Uterus (tissue), 2 donors: Measurements from ENCODE around the gene SV2A.

Experiments used
- POLR2A ChIP-seq, 2 donors: fragments of 450-650 bp; IDR thresholded peaks; one replicate each; pipeline ENCODE4 v1.6.1; 2016; ENCODE audit warnings: antibody characterized with exemption in 2 of 2, mild to moderate bottlenecking in 1 of 2, moderate library complexity in 1 of 2
- TF ChIP-seq, protein P1 (sequence below), 4 experiments: fragments of 200-600 bp in 2 of 4; fragments of 450-650 bp in 2 of 4; sonication (generic) in 2 of 4; IDR thresholded peaks; one replicate each; pipeline ENCODE4 v1.5.1; 2016 to 2019; ENCODE audit warnings: antibody characterized with exemption in 4 of 4, mild to moderate bottlenecking in 2 of 4, moderate library complexity in 1 of 4

DNA sequence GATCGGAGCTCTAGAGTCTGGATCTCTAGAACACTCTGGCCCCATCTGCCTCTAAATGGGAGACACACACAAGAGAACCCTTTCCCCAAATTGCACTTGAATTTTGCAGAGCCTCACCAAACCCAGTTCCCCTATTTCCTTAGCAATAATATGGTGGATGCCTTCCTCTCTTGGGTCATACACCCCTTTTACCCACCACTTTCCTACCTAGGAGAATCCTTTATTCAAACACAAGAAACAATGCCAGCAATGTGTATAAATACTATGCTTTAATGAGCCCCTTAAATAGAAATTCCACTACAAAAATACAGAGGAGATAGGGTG is 10.7 kb upstream of the SV2A start:
- TF ChIP-seq, protein P1, sequence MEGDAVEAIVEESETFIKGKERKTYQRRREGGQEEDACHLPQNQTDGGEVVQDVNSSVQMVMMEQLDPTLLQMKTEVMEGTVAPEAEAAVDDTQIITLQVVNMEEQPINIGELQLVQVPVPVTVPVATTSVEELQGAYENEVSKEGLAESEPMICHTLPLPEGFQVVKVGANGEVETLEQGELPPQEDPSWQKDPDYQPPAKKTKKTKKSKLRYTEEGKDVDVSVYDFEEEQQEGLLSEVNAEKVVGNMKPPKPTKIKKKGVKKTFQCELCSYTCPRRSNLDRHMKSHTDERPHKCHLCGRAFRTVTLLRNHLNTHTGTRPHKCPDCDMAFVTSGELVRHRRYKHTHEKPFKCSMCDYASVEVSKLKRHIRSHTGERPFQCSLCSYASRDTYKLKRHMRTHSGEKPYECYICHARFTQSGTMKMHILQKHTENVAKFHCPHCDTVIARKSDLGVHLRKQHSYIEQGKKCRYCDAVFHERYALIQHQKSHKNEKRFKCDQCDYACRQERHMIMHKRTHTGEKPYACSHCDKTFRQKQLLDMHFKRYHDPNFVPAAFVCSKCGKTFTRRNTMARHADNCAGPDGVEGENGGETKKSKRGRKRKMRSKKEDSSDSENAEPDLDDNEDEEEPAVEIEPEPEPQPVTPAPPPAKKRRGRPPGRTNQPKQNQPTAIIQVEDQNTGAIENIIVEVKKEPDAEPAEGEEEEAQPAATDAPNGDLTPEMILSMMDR (IDR thresholded peaks at IDR 0.05): no peak
- no peak for TF ChIP-seq POLR2A (IDR thresholded peaks at IDR 0.05)
